LHCN-M2 (cell line): ENCODE data around the gene SBNO2. TPM values are rescaled to one million over a fixed set of nuclear protein-coding genes. Genes with fewer than 3 reads are reported as not detected.
A peak's percentile ranks its signal among the peaks of the same experiment; 100 is the strongest.
"Not testable (repeated sequence)": the region's sequence is repeated elsewhere in the genome, so short reads cannot be mapped to it uniquely, and the experiment has no call there.

Experiments
- DNase-seq: peaks from one replicate; pipeline ENCODE4 v3.0.0-alpha.2; 2012; ENCODE audit warnings: low read depth
- polyA plus RNA-seq: library from polyadenylated mRNA; unstranded; fragments of >200 nt; gene quantifications from one replicate; pipeline ENCODE4 v1.2.1, GENCODE V29; 2012; ENCODE audit warnings: missing spikeins
- total RNA-seq: library from RNA; depleted of rRNA; stranded (reverse); fragments of >200 nt; gene quantifications from 2 replicates; pipeline ENCODE4 v1.2.3, GENCODE V29; 2014; rRNA removed

Gene SBNO2
- total RNA-seq: 33.3 and 33.9 TPM in 2 replicates
- 18.0 TPM for polyA plus RNA-seq

GRCh38 chr19:1173845-1174809, at the start of gene SBNO2:
Gene SBNO2 (minus strand): TSS chr19:1174268. CDS start chr19:1154276, 19,992 bp downstream.
- peak; percentile 79 for DNase-seq

DNA sequence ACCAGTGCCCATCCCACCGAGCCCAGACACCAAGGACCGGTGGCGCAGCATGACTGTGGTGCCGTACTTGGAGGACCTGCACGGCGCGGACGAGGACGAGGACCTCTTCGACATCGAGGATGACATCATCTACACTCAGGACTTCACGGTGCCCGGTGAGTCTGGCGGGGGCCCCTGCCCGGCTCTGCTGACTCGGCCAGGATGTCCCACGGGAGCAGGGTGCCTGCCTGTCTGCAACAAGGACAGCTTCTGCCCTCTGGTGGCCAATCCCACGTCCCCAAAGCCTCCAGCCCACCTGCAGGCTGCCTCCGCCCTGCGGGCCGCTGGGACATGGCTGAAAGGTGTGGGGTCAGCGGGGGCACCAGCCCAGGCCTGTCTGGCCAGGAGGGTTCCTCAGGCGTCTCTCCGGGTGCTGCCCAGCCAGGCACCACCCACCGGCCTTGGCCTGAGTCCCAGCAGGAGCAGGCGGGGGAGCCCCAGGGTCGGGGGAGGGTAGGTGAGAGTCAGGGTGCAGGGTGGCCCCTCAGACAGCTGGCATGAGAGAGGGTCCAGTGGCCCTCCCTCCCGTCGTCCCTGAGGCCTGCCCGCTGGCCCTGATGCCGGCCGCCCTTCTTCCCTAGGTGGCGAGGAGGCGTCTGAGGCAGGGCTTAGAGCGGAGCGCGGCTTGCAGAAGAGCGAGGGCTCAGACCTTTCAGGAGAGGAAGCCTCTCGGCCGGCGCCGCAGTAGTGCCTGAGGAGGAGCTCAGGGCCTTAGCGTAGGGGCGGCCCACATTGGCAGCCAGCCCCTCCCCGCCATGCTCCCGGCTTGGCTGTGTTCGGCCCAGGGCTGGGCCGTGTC, 49.2 kb upstream of the SBNO2 start:
- DNase-seq: no peak

GRCh38 chr19:1222394-1222793, 48.3 kb upstream of the SBNO2 start:
- DNase-seq: no peak

GRCh38 chr19:1221904-1222255, 47.8 kb upstream of the SBNO2 start:
- no peak for DNase-seq

- DNase-seq: peak; percentile 34
Measured at GRCh38 chr19:1220976-1221903, 47.2 kb upstream of the SBNO2 start.

GRCh38 chr19:1220477-1220930, 46.4 kb upstream of the SBNO2 start:
- no peak for DNase-seq

DNA sequence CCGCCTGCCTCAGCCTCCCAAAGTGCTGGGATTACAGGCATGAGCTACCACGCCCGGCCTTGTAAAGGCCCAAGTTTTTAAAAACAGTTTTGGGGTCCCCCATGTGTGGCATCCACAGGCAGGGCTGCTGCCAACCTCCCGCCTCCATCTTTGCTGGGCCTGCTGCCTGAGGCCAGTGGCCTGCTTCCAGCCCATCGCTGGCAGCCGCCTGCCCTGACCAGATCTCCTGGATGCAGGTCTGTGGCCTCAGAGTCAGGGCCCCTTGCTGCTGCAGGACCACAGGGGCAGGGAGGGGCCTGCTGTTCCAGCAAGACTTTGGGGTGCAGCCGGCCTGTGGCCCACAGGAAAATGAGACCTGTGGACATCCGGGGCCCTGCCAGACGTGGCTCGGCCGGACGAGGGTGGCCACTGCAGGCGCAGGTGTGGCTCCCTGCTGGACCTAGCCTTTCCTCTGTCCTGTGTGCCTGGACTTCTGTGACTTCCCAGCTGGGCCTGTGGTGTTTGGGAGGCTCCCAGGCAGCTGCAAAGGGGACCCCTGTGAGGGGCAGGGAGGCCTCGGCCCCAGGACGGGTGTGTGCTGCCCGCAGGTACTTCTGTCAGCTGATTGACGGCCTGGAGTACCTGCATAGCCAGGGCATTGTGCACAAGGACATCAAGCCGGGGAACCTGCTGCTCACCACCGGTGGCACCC, 45.9 kb upstream of the SBNO2 start:
- no peak for DNase-seq

DNA sequence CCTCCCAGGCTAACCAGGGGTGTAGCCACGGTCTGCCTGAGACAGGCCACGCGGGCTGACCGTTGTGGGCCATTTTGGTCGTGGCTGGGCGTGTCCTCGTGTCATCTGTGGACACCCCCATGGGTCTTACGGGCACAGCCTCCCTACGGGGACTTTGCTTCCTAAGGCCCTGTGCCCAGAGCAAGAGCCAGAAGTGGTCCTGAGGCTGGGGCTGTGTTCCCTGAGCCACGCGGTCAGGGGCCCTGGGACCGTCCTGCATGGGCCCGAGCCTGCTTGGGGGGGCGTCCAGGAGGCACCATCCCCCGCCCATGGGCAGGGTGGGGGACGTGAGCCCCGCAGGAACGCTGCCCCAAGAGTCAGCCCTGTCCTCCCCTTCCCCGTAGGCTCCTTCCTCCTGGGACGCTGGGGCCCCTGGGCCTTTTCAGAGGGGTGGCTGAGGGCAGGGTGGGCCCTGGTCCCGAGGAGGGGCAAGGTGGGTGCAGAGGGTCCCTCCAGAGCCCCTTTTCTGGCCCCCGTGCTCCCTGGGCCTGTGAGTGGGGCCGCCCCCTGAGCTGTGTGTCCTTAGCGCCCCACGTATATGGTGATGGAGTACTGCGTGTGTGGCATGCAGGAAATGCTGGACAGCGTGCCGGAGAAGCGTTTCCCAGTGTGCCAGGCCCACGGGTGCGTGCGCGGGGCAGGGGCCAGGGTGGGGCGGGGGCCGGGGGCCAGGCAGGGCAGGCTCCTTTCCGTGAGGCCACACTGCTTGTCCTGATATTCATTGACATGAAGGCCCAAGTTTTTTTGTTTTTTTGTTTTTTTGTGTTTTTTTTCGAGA, 44.9 kb upstream of the SBNO2 start:
- no peak for DNase-seq

DNA sequence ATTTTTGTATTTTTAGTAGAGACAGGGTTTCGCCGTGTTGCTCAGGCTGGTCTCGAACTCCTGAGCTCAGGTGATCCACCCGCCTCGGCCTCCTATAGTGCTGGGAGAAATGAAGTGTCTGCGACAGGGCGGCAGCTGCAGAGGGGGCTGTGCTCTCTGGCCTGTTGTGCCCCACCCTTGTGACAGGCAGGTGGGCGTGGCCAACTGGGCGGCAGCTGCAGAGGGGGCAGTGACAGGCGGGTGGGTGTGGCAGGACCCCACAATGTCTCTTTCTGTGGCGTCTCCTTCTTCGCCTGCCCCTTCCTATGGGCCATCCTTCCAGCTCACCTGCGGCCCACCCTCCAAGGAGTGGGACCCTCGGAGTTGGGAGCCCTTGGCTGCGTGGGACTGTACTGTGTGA, 43.3 kb upstream of the SBNO2 start:
- DNase-seq: peak; percentile 51

DNA sequence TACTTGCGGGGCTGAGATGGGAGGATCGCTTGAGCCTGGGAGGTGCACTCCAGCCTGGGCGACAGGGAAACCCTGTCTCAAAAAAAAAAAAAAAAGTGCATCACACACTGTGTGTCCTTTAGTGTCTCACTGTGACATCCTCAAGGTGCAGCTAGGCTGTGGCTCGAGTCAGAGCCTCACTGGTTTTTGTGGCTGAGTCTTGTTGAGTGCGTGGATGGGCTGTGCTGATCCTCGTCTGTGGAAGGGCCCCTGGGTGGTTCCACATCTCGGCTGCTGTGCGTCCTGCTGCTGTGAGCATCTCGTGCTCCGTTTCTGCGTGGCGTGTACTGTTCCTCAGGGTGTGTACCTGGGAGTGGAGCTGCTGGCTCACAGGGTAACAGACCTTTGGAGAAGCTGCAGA, 42.7 kb upstream of the SBNO2 start:
- DNase-seq: no peak

- DNase-seq: peak; percentile 72
Measured at GRCh38 chr19:1214862-1215731, 41.0 kb upstream of the SBNO2 start.

- no peak for DNase-seq
Measured at GRCh38 chr19:1214299-1214861, 40.3 kb upstream of the SBNO2 start.

DNA sequence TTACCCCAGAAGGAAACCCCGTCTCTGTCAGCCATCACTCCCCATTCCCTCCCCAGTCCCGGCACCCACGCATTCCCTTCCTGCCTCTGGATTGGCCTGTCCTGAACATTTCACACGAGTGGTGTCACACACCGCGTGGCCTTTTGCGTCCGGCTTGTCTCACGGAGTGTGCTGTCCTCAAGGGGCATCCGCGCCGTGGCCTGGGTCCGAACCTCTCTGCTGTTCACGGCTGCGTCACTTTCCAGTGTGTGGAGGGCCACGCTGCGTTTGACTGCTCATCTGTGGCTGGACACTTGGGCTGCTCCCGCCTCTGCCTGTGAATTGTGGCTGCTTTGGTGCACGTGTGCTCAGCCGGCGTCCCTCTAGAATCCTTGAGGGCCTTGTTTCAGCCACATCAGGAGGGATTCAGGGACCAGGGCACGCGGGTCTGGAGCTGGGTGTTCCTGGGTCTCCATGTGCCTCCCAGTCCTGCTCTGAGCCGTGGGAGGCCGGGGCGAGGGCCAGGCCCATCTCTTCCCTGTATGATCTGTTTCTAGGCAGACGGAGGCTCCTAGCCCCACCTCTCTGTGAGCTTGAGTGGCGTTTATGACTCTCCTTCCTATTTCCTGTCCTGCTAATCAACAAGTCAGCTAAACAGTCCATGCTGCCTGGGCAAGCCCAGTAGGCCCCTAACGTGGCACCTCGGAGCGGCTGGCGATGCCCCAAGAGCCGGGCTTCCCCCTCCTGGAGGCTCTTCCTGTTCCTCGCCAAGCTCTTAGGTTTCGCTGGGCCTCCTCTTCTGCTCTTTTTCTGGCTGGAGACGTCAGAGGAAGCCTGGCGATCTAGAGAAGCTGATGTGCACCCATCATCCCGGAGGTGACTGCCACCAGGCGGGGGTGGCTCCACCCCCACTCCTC, 39.6 kb upstream of the SBNO2 start:
- DNase-seq: no peak

GRCh38 chr19:1211494-1212234, 37.6 kb upstream of the SBNO2 start:
- DNase-seq: no peak

GRCh38 chr19:1210227-1210538, 36.1 kb upstream of the SBNO2 start:
- DNase-seq: no peak

DNA sequence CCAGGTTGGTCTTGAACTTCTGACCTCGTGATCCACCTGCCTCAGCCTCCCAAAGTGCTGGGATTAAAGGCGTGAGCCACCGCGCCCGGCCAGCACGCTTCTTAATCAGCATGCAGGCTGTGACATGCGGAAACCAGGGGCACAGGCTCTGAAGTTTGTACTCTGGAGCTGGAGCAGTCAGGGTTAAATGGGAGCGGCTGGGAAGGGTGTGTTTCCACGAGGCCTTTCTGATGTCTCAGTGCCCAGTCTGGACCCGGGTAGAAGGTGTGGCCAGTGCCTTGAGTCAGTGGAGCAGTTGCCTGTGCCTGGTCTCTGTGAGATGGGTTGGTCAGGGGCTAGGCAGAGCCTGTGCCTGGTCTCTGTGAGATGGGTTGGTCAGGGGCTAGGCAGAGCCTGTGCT, 34.8 kb upstream of the SBNO2 start:
- not testable (repeated sequence) for DNase-seq
